HepG2 (cell line): ENCODE data around the gene NUP62. TPM values are rescaled to one million over a fixed set of nuclear protein-coding genes. Genes with fewer than 3 reads are reported as not detected.

Experiments
- BCL6 ChIP-seq: IDR thresholded peaks from 2 replicates; pipeline ENCODE4 v1.6.1; 2016; ENCODE audit warnings: missing genetic modification reagents, missing compliant biosample characterization
- HMGA1 ChIP-seq: sonication (generic); formaldehyde crosslinking; conservative IDR thresholded peaks from 2 replicates; pipeline ENCODE4 v1.4.0; 2020; ENCODE audit warnings: missing genetic modification reagents
- NCOA2 ChIP-seq: sonication (generic); formaldehyde crosslinking; IDR thresholded peaks from 2 replicates; pipeline ENCODE4 v1.8.0; 2022; ENCODE audit warnings: inconsistent platforms
- ZBTB7A ChIP-seq: sonication (generic); formaldehyde crosslinking; IDR thresholded peaks from 2 replicates; pipeline ENCODE4 v1.8.0; 2022; ENCODE audit warnings: mild to moderate bottlenecking, missing genetic modification reagents
- ZMYM3 ChIP-seq: sonication (generic); formaldehyde crosslinking; IDR thresholded peaks from 2 replicates; pipeline ENCODE4 v1.5.1; 2020; ENCODE audit warnings: mild to moderate bottlenecking, missing genetic modification reagents
- ZNF121 ChIP-seq: sonication (generic); formaldehyde crosslinking; IDR thresholded peaks from 2 replicates; pipeline ENCODE4 v1.5.0; 2020; ENCODE audit warnings: mild to moderate bottlenecking, missing genetic modification reagents
- ZNF234 ChIP-seq: sonication (generic); formaldehyde crosslinking; conservative IDR thresholded peaks from 2 replicates; pipeline ENCODE4 v1.5.1; 2020; ENCODE audit warnings: mild to moderate bottlenecking, missing genetic modification reagents
- ZNF451 ChIP-seq: sonication (generic); formaldehyde crosslinking; IDR thresholded peaks from 2 replicates; pipeline ENCODE4 v1.5.0; 2020; ENCODE audit warnings: mild to moderate bottlenecking, missing genetic modification reagents
- ZNF790 ChIP-seq: sonication (generic); formaldehyde crosslinking; IDR thresholded peaks from 2 replicates; pipeline ENCODE4 v1.8.0; 2022; ENCODE audit warnings: missing genetic modification reagents, mild to moderate bottlenecking, borderline replicate concordance
- polyA plus RNA-seq, 8 experiments: library from polyadenylated mRNA; depleted of rRNA in 3 of 8; stranded (reverse) in 7 of 8; unstranded in 1 of 8; fragments of >200 nt; fragmentation: Illumina TruSeq in 4 of 8; extraction: Trizol in 4 of 8; gene quantifications; 2 replicates each; pipeline versions ENCODE4 v1.2.1 to v1.2.3, GENCODE V29; 2011 to 2016; ENCODE audit warnings: low read depth in 4 of 8, missing spikeins in 1 of 8, mixed read lengths in 1 of 8; ENCODE audit not compliant: insufficient read depth in 1 of 8
- total RNA-seq, 5 experiments: library from RNA; depleted of rRNA; stranded (reverse); fragments of >200 nt; fragmentation: Illumina TruSeq; extraction: Trizol; gene quantifications; 2 replicates each; pipeline ENCODE4 v1.2.3, GENCODE V29; 2016; ENCODE audit warnings: low read depth in 1 of 5
- TF ChIP-seq, protein P1 (sequence below): IDR thresholded peaks from 2 replicates; pipeline ENCODE4 v1.4.0; 2020; ENCODE audit warnings: mild to moderate bottlenecking, missing genetic modification reagents
- TF ChIP-seq, protein P2 (sequence below): IDR thresholded peaks from 2 replicates; pipeline ENCODE4 v1.6.1; 2016; ENCODE audit warnings: missing compliant biosample characterization, missing genetic modification reagents, borderline replicate concordance
- TF ChIP-seq, protein P3 (sequence below): sonication (generic); formaldehyde crosslinking; IDR thresholded peaks from 2 replicates; pipeline ENCODE4 v1.9.0; 2021; ENCODE audit warnings: mild to moderate bottlenecking, missing genetic modification reagents
- TF ChIP-seq, protein P4 (sequence below): IDR thresholded peaks from 2 replicates; pipeline ENCODE4 v1.6.1; 2018; ENCODE audit warnings: missing genetic modification reagents
- TF ChIP-seq, protein P5 (sequence below): sonication (generic); formaldehyde crosslinking; IDR thresholded peaks from 2 replicates; pipeline ENCODE4 v1.8.0; 2022; ENCODE audit warnings: mild to moderate bottlenecking, missing genetic modification reagents, moderate library complexity
- TF ChIP-seq, protein P6 (sequence below): sonication (generic); formaldehyde crosslinking; IDR thresholded peaks from 2 replicates; pipeline ENCODE4 v1.4.0; 2020; ENCODE audit warnings: missing genetic modification reagents

Gene NUP62
- total and polyA plus RNA-seq, 2 of the 13 experiments (the other 11 are each of a cell fraction or from before 2014, with no cell fraction given), result 16.5 to 41.5 TPM

DNA sequence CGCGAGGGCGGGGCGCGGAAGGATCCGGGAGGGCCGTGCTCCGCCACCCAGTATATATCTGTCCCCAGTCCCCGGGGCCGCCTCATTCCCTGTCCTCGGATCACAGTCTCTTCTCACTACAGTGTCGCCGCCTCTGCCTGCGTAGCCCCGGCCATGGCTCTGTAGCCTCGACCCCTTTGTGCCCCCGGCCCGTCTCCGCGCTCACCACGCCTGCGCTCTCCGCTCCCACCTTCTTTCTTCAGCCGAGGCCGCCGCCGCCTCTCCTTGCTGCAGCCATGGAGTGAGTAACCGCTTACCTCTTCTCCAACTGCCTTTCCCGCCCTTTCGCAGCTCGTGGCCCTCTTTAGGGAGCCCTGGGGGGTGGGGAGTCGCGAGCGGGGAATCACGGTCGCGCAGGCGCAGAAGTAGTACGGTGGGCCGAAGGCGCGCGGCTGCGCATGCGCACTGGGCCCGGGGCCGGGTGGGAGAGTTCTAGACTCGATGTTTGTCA is at the start of gene NUP62, which contains the start of gene ATF5 (continued):
- TF ChIP-seq, protein P1, sequence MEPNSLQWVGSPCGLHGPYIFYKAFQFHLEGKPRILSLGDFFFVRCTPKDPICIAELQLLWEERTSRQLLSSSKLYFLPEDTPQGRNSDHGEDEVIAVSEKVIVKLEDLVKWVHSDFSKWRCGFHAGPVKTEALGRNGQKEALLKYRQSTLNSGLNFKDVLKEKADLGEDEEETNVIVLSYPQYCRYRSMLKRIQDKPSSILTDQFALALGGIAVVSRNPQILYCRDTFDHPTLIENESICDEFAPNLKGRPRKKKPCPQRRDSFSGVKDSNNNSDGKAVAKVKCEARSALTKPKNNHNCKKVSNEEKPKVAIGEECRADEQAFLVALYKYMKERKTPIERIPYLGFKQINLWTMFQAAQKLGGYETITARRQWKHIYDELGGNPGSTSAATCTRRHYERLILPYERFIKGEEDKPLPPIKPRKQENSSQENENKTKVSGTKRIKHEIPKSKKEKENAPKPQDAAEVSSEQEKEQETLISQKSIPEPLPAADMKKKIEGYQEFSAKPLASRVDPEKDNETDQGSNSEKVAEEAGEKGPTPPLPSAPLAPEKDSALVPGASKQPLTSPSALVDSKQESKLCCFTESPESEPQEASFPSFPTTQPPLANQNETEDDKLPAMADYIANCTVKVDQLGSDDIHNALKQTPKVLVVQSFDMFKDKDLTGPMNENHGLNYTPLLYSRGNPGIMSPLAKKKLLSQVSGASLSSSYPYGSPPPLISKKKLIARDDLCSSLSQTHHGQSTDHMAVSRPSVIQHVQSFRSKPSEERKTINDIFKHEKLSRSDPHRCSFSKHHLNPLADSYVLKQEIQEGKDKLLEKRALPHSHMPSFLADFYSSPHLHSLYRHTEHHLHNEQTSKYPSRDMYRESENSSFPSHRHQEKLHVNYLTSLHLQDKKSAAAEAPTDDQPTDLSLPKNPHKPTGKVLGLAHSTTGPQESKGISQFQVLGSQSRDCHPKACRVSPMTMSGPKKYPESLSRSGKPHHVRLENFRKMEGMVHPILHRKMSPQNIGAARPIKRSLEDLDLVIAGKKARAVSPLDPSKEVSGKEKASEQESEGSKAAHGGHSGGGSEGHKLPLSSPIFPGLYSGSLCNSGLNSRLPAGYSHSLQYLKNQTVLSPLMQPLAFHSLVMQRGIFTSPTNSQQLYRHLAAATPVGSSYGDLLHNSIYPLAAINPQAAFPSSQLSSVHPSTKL (CRISPR knock-in tag), result no peak
- no peak for TF ChIP-seq ZMYM3 (CRISPR knock-in tag)
- 0 out of 2 replicates have a peak, but pooled peaks have one; percentile 66 for TF ChIP-seq ZNF451 (CRISPR knock-in tag)
- TF ChIP-seq, protein P2, sequence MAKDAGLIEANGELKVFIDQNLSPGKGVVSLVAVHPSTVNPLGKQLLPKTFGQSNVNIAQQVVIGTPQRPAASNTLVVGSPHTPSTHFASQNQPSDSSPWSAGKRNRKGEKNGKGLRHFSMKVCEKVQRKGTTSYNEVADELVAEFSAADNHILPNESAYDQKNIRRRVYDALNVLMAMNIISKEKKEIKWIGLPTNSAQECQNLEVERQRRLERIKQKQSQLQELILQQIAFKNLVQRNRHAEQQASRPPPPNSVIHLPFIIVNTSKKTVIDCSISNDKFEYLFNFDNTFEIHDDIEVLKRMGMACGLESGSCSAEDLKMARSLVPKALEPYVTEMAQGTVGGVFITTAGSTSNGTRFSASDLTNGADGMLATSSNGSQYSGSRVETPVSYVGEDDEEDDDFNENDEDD (CRISPR knock-in tag), result peak; percentile 98
- no peak; the same call in 1 of the 2 replicates for TF ChIP-seq BCL6
- TF ChIP-seq, protein P3, sequence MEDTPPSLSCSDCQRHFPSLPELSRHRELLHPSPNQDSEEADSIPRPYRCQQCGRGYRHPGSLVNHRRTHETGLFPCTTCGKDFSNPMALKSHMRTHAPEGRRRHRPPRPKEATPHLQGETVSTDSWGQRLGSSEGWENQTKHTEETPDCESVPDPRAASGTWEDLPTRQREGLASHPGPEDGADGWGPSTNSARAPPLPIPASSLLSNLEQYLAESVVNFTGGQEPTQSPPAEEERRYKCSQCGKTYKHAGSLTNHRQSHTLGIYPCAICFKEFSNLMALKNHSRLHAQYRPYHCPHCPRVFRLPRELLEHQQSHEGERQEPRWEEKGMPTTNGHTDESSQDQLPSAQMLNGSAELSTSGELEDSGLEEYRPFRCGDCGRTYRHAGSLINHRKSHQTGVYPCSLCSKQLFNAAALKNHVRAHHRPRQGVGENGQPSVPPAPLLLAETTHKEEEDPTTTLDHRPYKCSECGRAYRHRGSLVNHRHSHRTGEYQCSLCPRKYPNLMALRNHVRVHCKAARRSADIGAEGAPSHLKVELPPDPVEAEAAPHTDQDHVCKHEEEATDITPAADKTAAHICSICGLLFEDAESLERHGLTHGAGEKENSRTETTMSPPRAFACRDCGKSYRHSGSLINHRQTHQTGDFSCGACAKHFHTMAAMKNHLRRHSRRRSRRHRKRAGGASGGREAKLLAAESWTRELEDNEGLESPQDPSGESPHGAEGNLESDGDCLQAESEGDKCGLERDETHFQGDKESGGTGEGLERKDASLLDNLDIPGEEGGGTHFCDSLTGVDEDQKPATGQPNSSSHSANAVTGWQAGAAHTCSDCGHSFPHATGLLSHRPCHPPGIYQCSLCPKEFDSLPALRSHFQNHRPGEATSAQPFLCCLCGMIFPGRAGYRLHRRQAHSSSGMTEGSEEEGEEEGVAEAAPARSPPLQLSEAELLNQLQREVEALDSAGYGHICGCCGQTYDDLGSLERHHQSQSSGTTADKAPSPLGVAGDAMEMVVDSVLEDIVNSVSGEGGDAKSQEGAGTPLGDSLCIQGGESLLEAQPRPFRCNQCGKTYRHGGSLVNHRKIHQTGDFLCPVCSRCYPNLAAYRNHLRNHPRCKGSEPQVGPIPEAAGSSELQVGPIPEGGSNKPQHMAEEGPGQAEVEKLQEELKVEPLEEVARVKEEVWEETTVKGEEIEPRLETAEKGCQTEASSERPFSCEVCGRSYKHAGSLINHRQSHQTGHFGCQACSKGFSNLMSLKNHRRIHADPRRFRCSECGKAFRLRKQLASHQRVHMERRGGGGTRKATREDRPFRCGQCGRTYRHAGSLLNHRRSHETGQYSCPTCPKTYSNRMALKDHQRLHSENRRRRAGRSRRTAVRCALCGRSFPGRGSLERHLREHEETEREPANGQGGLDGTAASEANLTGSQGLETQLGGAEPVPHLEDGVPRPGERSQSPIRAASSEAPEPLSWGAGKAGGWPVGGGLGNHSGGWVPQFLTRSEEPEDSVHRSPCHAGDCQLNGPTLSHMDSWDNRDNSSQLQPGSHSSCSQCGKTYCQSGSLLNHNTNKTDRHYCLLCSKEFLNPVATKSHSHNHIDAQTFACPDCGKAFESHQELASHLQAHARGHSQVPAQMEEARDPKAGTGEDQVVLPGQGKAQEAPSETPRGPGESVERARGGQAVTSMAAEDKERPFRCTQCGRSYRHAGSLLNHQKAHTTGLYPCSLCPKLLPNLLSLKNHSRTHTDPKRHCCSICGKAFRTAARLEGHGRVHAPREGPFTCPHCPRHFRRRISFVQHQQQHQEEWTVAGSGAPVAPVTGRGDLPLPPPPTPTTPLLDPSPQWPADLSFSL, result no peak
- TF ChIP-seq ZBTB7A (CRISPR knock-in tag), result peak; percentile 54; the same call in 1 of the 2 replicates
- TF ChIP-seq, protein P4, sequence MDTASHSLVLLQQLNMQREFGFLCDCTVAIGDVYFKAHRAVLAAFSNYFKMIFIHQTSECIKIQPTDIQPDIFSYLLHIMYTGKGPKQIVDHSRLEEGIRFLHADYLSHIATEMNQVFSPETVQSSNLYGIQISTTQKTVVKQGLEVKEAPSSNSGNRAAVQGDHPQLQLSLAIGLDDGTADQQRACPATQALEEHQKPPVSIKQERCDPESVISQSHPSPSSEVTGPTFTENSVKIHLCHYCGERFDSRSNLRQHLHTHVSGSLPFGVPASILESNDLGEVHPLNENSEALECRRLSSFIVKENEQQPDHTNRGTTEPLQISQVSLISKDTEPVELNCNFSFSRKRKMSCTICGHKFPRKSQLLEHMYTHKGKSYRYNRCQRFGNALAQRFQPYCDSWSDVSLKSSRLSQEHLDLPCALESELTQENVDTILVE, result peak; percentile 51; the same call in 1 of the 2 replicates
- TF ChIP-seq ZNF234 (CRISPR knock-in tag), result peak; percentile 81; the same call in 1 of the 2 replicates
- peak; percentile 53; the same call in 1 of the 2 replicates for TF ChIP-seq NCOA2
- no peak for TF ChIP-seq HMGA1 (CRISPR knock-in tag)
- TF ChIP-seq, protein P5, sequence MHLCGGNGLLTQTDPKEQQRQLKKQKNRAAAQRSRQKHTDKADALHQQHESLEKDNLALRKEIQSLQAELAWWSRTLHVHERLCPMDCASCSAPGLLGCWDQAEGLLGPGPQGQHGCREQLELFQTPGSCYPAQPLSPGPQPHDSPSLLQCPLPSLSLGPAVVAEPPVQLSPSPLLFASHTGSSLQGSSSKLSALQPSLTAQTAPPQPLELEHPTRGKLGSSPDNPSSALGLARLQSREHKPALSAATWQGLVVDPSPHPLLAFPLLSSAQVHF, result 0 out of 2 replicates have a peak, but pooled peaks have one; percentile 71
- TF ChIP-seq ZNF790 (CRISPR knock-in tag), result peak; percentile 90; the same call in 1 of the 2 replicates
- no peak for TF ChIP-seq ZNF121 (CRISPR knock-in tag)
- TF ChIP-seq, protein P6, sequence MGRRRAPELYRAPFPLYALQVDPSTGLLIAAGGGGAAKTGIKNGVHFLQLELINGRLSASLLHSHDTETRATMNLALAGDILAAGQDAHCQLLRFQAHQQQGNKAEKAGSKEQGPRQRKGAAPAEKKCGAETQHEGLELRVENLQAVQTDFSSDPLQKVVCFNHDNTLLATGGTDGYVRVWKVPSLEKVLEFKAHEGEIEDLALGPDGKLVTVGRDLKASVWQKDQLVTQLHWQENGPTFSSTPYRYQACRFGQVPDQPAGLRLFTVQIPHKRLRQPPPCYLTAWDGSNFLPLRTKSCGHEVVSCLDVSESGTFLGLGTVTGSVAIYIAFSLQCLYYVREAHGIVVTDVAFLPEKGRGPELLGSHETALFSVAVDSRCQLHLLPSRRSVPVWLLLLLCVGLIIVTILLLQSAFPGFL, result 0 out of 2 replicates have a peak, but pooled peaks have one; percentile 76
